HS-5 (cell line): Measurements from ENCODE around the gene LY6G6C.

ENCODE experiments used
- DNase-seq: peaks from one replicate; pipeline ENCODE4 v3.0.0-alpha.2; 2012; ENCODE audit warnings: low read depth

The LY6G6C gene, protein sequence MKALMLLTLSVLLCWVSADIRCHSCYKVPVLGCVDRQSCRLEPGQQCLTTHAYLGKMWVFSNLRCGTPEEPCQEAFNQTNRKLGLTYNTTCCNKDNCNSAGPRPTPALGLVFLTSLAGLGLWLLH

DNA sequence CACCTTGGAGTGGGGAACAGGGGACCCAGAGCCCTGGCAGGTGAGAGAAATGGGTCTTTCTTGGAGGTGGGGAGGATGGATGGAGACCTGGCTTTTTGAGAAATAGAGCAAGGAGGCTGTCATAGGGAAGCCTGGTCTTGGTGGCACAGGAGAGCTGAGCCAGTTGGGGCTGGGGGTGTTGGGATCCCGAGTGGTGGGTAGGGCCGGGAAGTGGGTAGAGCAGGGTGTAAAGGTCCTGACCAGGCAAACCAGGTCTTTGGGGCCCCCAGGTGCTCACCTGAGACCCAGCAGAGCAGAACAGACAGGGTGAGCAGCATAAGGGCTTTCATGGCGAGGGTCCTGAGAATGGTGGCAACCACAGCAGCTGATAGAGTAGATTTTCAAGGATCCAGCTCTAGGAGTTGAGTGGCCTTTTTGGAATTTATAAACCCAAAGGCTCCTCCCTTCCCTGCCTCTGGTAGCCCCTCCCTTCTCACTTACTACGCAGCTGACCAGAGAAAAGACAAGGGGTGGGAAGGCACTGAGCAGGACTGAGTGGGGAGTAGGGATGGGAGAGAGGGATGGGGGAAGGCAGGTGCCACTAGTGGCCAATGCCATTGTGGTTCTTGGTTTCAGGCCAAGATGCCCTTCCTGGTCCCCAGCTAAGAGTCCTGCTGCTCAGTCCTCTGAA is at the start of gene LY6G6C:
Gene LY6G6C (minus strand): TSS at position 396 of the 670 bp plus-strand sequence. CDS start 67 bp downstream, at position 329.
- DNase-seq, result no peak

DNA sequence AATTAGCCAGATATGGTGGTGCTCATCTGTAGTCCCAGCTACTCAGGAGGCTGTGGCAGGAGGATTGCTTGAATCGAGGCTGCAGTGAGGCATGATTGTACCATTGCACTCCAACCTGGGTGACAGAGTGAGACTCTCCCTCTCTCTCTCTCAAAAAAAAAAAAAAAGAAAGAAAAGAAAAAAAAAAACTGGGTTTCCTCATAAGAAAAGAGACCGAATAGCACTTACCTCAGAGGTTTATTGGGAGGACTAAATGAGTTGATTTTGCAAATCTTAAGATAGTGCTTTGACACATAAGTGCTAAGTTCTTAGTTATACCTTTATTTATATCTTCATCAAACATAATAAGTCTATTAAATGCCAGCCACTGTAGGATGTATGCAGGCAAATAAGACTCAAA is 49.3 kb upstream of the LY6G6C start:
- no peak for DNase-seq

DNA sequence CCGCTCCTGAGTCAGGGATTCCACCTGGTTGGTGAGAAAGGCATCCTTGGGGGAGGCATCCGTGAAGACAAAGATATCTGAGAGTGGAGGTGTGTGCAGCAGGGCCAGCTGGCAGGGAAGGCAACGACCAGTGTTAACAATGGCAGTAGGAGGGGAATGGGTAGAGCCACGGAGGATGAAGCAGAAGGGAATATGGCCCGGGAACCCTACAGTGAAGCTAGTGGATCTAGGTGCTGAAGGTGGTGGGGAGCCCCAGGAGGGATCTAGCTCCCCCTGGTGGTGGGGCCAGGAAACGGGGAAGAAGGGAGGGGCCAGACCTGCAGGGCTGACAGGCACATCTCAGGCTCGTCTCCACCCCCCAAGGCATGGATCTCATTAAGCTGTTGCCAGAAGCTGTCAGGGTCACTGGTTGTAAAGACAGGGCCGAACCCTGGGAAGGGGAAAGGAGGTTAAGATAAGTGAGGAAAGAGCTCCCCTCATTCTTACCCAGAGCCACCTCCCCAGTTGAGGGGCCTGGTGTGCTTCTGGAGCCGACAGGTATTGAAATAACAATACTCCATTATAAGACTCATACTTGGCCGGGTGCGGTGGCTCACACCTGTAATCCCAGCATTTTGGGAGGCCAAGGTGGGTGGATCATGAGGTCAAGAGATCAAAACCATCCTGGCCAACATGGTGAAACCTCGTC is 48.3 kb upstream of the LY6G6C start:
- DNase-seq, result no peak

DNA sequence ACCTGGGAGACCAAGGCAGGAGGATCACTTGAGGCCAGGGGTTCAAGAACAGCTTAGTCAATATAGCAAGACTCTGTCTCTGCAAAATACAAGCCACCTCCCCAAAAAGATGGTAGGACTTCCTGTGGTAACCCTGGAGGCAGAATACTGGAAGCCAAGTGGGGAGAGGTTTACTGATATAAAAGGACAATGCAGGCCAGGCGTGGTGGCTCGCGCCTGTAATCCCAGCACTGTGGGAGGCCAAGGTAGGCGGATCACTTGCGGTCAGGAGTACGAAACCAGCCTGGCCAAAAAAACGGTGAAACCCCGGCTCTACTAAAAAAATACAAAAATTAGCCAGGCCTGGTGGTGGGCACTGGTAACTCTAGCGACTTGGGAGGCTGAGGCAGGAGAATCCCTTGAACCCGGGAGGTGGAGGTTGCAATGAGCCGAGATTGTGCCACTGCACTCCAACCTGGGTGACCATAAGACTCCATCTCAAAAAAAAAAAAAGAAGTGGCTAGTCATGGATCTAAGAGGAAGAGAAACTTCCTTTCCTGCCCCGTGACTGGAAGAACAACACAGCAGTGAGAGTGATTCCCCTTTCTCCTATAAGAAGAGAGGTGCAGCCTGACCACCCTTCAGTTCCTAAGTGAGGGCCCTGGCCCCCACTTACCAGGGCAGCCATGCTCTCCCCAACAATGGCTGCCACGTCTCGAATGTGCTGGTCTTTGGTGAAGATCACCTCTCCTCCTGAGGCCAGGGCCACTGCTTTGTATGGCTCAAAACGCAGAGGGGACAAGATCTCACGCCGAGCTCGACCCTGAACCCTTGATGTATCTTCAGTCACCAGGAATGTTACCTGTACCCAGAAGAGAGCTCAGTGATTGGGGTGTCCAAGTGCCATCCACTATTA is 47.1 kb upstream of the LY6G6C start:
- DNase-seq, result no peak

DNA sequence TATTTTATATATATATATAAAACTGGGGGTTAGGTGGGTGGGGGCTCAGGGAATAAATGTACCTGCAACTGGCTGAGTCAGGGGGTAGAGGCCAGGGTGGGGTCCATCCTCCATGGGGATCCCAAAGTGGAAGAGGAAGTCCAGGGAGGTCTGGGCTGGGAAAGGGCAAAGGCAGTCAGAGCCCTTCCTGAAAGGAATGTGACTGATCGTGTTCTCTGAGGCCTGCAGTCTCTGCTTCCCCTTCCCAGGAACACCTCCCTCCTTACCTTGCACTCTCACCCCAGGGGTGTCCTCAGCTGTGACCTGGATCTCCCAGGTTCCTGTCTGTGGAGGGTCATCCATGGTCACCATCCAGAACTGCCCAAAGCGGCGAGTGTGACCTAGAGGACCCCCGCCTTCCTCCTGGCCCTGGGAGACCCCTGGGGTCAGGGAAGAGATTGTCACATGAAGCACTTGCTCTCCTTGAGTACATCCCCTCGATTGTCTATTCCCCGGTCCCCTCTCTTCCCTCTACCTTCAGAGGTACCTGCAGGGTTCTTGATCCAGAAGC is 45.6 kb upstream of the LY6G6C start:
- DNase-seq, result no peak

DNA sequence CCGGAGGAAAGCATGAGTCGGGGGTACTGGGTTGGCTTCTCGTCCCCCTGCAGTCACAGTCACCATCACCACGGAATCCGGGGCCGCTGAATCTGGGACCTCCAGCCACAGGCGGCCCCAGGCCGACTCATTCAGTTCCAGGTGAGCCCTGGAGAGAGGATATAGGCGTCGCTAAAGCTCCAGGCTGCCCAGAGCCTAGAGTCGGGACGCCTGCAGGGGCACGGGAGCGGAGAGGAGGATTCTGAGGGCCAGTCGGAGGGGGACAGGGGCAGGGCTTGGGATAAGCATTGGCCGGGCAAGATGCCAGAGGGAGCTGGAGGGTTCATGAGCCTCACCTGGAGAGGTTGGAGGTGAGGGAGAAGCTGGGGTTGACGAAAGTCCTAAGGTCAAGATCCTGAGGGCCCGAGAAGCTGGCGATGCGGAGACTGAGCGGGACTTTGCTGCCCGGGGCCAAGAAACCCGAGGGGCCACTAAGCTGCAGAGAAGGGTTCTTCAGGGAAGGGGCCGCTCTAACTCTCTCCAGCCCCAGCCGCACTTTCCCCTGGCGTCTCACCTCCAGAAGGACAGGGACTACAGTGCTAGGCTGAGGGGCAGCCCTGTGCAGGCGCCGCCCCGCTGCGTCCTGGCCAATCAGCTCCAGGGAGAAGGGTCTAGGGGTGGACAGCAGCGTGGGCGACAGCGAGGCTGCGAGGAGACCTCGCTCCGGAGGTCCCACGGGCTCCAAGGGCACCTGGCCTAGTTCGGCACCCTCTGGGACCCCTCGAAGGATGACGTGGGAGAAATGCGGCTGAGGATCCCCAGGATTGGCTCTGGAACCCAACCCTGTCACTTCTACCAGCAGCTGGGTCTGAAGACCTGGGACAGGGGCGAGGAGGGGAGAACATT is 44.6 kb upstream of the LY6G6C start:
- no peak for DNase-seq

DNA sequence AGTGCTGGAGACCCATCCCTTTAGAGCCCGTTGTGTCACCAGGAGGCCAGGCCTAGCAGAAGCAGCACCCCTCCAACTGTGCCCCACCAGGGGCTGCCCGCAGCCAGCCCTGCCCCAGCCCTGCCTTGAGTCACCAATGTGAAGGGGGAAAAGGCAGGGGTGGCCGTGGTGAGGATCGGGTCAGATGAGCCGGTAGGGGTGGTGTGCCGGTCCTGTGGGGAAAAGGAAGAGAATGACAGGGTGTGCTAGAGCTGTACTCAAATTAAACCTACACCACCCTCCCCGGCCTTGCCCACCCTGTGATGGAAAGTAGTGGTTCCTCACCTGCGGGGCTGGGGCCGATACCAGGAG is 44.0 kb upstream of the LY6G6C start:
- no peak for DNase-seq

DNA sequence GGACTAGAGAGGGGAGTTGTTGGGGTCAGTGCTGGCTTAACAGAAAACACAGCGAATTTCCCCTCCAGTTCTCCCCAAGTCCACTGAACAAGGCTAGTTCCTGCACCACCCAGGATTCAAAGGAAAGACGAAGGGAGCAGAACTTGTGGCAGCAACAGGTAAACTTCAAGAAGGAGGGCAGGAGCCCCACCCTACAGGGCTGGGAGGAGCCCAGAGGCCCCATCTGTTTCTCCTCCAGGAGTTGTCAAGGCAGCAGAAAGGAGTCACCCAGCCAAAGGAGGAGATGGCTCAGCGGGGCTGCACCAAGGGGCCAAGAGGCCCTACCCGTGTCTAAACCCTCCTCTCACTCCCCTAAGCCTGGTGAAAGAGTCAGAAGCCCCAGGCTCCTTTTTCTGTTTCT is 42.7 kb upstream of the LY6G6C start:
- DNase-seq, result no peak

DNA sequence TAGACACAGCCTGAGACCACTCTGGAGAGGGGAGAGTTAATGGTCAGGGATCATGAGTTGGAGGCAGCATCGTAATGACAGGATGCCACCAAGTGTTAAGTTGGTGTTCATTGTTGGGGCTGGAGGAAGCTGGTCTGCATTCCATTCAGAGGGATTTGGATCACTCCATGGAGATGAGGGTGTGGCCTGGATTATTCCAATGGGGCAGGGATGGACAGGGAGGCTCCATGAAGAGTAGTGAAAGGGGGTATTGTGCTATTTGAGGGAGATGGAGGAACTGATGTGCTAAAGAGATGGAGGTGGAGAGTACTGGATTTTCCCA is 42.0 kb upstream of the LY6G6C start:
- peak; percentile 32 for DNase-seq

DNA sequence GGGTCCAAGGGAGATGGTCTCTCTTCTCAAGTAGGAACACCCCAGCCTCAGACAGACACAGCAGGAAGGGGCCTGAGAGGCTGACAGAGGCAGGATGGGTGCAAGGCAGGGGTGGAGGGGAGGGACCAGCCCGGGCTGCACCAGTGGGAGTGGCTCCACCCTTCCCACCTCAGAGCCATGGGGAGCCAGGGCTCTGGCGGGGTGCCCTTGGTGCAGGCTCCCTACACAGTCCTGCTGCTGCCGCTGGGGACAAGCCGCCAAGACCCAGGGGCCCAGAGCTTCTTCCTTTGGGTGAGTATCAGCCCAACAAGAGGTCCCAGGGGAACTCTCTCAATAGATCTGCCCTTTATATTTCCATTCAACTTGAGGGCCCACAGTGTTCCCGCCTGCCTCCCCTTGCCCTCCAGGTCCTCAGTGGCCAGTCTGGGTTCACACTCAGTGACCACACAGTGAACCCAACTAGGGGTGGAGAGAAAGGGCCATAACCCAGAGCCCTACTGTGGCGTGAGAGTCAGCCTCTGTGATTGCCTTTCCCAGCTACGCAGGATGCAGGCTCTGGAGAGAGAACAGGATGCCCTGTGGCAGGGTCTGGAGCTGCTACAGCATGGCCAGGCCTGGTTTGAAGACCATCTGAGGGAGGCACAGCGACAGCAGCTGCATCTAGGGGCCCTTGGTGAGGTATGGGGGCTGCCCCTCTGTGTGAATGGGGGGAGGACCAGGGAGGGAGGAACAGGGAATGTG is 41.5 kb upstream of the LY6G6C start:
- no peak for DNase-seq

DNA sequence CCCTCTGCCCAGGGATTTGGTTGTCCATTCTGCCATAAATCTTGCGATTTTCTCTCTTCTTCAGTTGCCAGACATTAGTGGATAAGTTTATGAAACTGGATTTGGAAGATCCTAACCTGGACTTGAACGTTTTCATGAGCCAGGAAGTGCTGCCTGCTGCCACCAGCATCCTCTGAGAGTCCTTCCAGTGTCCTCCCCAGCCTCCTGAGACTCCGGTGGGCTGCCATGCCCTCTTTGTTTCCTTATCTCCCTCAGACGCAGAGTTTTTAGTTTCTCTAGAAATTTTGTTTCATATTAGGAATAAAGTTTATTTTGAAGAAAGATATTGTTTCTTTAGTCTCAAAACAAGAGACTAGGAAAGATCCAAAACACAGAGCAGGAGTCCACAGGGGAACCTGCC is 40.8 kb upstream of the LY6G6C start, which contains the start of gene SAPCD1:
Gene SAPCD1 (plus strand): TSS at position 301 of the 400 bp plus-strand sequence. CDS start 399 bp downstream, outside the sequence.
- no peak for DNase-seq

DNA sequence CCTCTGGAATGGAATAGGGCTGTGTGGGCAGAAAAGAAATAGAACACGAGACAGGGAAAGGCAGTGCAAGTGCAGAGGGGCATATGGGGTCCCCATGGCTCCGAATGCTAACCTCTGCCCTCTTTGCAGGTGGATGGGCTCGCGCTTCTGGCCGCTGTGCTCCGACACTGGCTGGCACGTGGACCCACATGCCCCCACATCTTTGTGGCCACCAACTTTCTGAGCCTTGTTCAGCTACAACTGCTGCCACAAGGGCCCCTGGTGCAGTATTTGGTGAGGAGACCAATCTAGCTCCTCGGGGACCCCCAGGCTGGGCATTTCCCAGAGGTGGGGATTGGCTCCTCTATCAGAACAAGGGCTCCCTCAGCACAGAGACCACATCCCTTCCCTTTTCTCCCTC is 39.8 kb upstream of the LY6G6C start:
- no peak for DNase-seq

DNA sequence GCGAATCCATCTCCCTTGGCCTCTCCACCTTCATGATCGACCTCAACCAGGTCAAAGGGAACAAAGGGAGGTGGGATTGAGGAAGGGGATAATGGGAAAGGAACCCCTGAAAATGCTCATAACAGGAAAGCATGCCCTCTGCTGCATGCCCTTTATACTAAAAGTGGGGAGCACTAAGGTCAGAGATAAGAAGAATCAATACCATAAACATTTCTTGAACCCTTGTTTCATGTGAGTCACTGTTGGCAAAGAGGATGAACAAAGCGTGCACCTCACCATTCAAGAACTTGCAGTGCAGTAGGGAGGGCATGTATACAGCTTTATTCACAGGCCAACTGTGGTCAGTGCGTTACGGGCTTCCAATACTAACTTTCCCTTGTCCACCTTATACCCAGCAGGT is 39.2 kb upstream of the LY6G6C start:
- no peak for DNase-seq

DNA sequence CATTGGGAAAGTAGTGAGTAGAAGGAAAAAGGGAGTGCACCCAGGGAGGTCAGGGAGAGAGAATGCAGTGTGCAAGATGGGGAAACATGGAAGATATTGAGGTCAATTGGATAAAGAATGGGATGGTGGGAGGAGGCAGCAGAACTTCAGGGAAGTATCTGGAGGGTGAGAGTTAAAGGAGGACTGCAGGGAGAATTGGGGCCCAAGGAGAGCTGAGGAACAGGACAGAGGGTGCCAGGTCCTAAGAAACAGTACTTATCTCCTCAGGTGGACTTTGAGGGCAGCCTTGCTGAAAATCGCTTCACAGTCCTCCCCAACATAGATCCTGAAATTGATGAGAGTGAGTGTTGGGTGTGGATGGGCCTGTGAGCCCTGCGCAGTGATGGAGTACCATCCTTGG is 36.7 kb upstream of the LY6G6C start:
- DNase-seq, result no peak

DNA sequence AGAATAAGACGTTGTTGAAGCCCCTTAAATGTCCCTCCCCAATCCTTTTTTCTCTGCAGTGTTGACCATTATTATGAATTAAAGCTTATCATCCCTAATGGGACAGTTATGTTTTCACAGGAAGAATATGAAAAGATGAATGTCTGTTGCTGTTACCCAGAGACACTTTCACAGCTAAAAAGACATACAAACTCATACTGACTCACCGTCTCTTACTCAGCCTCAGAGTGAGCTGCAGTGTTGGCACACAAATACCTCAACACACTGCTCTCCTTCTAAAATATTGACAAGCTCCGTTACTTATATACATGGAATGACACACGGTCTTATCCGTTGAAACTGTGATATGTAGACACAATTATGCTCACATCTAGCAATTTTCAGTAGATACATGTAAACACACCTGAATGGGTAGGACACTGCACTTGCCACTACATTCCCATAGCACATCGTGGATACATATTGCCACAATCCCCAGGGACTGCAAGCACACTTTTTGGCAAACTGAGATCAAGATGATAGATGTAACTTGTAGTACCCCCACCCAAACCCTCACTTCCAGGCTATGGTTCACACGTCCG is 31.3 kb upstream of the LY6G6C start:
- DNase-seq, result no peak

DNA sequence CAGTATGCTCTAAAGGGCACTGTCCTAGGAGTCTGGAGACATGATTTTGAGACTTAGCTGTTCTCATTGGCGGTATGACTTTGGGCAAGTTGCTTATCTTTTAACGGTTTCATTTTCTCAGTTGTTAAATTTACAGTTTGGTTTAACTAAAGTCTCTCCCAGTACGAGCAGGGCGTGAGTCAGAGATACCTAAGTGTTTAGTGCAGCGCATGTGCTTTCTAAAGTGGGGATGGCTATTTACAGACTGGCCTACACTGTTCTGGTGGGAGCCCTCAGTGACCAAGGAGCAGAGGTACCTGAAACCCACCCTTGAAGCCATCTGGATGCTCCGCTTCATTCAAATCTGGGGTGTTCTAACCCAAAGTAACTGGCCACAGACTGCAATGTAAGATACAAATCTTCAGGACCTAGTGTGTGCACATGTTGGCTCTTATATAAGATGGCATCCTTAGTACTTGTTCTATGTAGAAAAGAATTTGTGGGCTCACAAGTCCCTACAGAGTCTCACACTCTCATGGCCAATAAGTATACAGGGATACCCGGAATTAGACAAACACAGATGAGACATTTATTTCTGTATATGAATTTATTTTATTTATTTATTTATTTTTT is 29.0 kb upstream of the LY6G6C start:
- no peak for DNase-seq

DNA sequence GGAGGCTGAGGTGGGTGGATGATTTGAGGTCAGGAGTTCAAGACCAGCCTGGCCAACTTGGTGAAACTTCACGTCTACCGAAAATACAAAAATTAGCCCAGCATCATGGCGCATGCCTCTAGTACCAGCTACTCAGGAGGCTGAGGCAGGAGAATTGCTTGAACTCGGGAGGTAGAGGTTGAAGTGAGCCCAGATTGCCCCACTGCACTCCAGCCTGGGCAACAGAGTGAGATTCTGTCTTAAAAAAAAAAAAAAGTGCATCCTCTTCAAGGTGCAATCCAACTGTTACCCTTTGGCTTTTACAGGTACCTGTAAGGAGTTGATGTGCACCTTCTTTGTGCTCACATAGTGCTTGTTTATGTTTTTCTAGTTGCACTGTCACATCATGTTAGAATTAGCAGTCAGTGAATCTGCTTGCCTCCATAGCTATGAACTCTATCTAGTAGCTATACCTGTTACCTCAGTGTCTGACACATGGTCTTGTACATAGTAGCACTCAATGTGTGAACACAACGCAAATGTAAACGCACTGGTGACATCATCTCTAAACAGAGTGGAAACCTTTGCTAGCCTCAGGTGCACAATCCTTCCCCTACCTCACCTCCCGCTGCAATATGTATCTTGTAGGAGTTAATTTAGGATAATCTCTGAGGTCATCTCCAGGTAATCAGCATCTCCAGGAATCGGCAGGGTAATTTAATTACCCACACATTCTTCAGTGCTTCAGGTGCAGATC is 27.9 kb upstream of the LY6G6C start:
- no peak for DNase-seq

DNA sequence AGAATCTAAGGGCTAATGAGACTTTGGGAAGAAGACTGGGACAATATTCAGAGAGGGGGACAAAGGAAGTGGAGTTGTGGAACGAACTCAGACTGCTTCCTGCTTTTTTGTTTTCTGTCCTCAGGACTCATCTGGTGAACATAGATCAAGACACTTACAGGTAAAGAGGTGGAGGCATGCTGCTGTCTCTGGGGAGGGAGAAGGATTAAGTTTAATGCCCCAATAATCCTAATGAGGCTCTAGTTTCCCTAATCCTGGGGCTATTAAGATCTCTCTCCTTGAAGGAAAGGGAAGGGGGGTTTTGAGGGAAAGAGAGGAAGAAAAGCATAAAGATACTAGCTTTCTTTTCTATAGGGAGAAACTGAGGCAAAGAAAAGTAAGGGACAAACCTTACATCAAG is 22.9 kb upstream of the LY6G6C start:
- no peak for DNase-seq

DNA sequence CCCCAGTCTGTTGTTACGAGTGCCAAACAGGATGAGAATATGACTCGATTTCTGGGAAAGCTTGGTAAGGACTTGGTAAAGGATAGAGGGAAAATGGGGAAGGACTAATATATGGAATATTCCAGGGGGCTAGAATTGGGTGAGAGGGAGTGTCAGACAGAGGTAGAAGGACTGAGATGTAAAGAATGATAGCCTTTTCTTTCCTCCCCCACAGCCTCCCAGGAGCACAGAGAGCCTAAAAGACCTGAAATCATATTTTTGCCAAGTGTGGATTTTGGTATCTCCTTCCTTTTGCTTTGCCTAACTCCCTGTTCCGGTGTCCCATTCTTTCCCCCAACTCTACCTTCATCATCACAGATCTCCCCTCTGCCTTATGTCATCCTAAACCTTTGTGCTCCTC is 21.3 kb upstream of the LY6G6C start:
- no peak for DNase-seq
